SK-N-SH (cell line): ENCODE results near the gene IL37. TPM values are rescaled to one million over a fixed set of nuclear protein-coding genes. Genes with fewer than 3 reads are reported as not detected.

Experiments used
- CTCF ChIA-PET: fragments of 300-600, 350-600 bp; formaldehyde crosslinking; extraction: SDS; loops from one replicate; lab custom pipeline; 2021; lab: Yijun Ruan, JAX
- POLR2A ChIA-PET: fragments of 350-600 bp; sonication (Branson Sonifier 250); formaldehyde crosslinking; extraction: SDS; loops from one replicate; lab custom pipeline; 2020; ENCODE audit warnings: antibody characterized with exemption, inconsistent platforms; lab: Yijun Ruan, JAX
- DNase-seq: peaks from one replicate; pipeline ENCODE4 v3.0.0; 2012
- H2AFZ ChIP-seq: fragments of 200-600 bp; sonication (generic); 2 replicates; pipeline ENCODE4 v1.8.1; 2016; ENCODE audit warnings: antibody characterized with exemption, mild to moderate bottlenecking, low read depth
- H3F3A ChIP-seq: fragments of 200-600 bp; sonication (generic); replicated peaks from 2 replicates; pipeline ENCODE3; 2016; ENCODE audit warnings: antibody characterized with exemption, mild to moderate bottlenecking; ENCODE audit not compliant: insufficient read depth
- H3K27ac ChIP-seq, 2 experiments: fragments of 200-500 bp in 1 of 2; fragments of 200-600 bp in 1 of 2; sonication (Bioruptor generic) in 1 of 2; sonication (generic), shearing (Covaris generic) in 1 of 2; 2 replicates each; pipeline versions ENCODE4 v1.5.1 to v1.6.1; 2014 to 2016; ENCODE audit warnings: low read depth in 2 of 2, inconsistent platforms in 1 of 2, low read length in 1 of 2, mild to moderate bottlenecking in 1 of 2, mixed read lengths in 1 of 2
- H3K27me3 ChIP-seq: fragments of 200-600 bp; sonication (generic), shearing (Covaris generic); 2 replicates; pipeline ENCODE4 v1.6.1; 2016; ENCODE audit warnings: mixed run types; ENCODE audit not compliant: insufficient read depth
- H3K36me3 ChIP-seq, 2 experiments: fragments of 200-500 bp in 1 of 2; fragments of 200-600 bp in 1 of 2; sonication (Bioruptor generic) in 1 of 2; sonication (generic) in 1 of 2; replicated peaks in 1 of 2; 2 replicates each; pipeline versions ENCODE3 to v1.5.1; 2014 to 2016; ENCODE audit warnings: low read length in 1 of 2, mild to moderate bottlenecking in 1 of 2; ENCODE audit not compliant: insufficient read depth in 2 of 2, control insufficient read depth in 1 of 2
- H3K4me1 ChIP-seq, 2 experiments: fragments of 200-500 bp in 1 of 2; fragments of 200-600 bp in 1 of 2; sonication (Bioruptor generic) in 1 of 2; sonication (generic), shearing (Covaris generic) in 1 of 2; 2 replicates each; pipeline versions ENCODE4 v1.5.1 to v1.6.1; 2014 to 2016; ENCODE audit warnings: low read depth in 1 of 2, low read length in 1 of 2, mixed run types in 1 of 2; ENCODE audit not compliant: insufficient read depth in 2 of 2, control insufficient read depth in 1 of 2
- H3K4me2 ChIP-seq: fragments of 200-600 bp; sonication (generic), shearing (Covaris generic); 2 replicates; pipeline ENCODE4 v1.6.1; 2017; ENCODE audit warnings: mixed run types
- H3K4me3 ChIP-seq, 2 experiments: fragments of 200-500 bp in 1 of 2; fragments of 200-600 bp in 1 of 2; sonication (Bioruptor generic) in 1 of 2; sonication (generic), shearing (Covaris generic) in 1 of 2; 2 replicates each; pipeline versions ENCODE4 v1.5.1 to v1.8.1; 2014 to 2016; ENCODE audit warnings: low read depth in 2 of 2, inconsistent platforms in 1 of 2, low read length in 1 of 2, mild to moderate bottlenecking in 1 of 2, mixed read lengths in 1 of 2, moderate library complexity in 1 of 2
- H3K79me2 ChIP-seq: fragments of 200-600 bp; sonication (generic); 2 replicates; pipeline ENCODE4 v1.8.1; 2017; ENCODE audit warnings: mild to moderate bottlenecking; ENCODE audit not compliant: insufficient read depth
- H3K9ac ChIP-seq: fragments of 200-600 bp; sonication (generic); 2 replicates; pipeline ENCODE4 v1.6.1; 2017; ENCODE audit warnings: mixed run types
- H3K9me2 ChIP-seq: fragments of 200-600 bp; sonication (generic); 2 replicates; pipeline ENCODE4 v1.6.1; 2017; ENCODE audit warnings: mixed run types
- H3K9me3 ChIP-seq: fragments of 200-600 bp; sonication (generic); 2 replicates; pipeline ENCODE4 v1.6.1; 2017; ENCODE audit warnings: mixed run types, mild to moderate bottlenecking, moderate library complexity
- H4K20me1 ChIP-seq: fragments of 200-600 bp; sonication (generic); 2 replicates; pipeline ENCODE4 v1.6.1; 2017; ENCODE audit warnings: mild to moderate bottlenecking, mixed run types; ENCODE audit not compliant: insufficient read depth
- CHD2 ChIP-seq: fragments of 150-350 bp; IDR thresholded peaks from 2 replicates; pipeline ENCODE4 v1.6.1; 2018; ENCODE audit warnings: low read length; ENCODE audit not compliant: partially characterized antibody
- CTCF ChIP-seq: fragments of 200-600 bp; sonication (generic); IDR thresholded peaks from 2 replicates; pipeline ENCODE4 v1.6.1; 2017; ENCODE audit warnings: antibody characterized with exemption, mild to moderate bottlenecking, moderate library complexity
- ELF1 ChIP-seq: IDR thresholded peaks from 2 replicates; pipeline ENCODE4 v1.4.0; 2012
- EP300 ChIP-seq, 2 experiments: IDR thresholded peaks; 2 replicates each; pipeline versions ENCODE4 v1.4.0 to v1.6.1; 2012; ENCODE audit warnings: borderline replicate concordance in 1 of 2, low read depth in 1 of 2, low read length in 1 of 2
- EZH2phosphoT487 ChIP-seq: fragments of 200-600 bp; sonication (generic); IDR thresholded peaks from 2 replicates; pipeline ENCODE4 v1.6.1; 2017; ENCODE audit warnings: low read depth, mixed run types, mild to moderate bottlenecking, antibody characterized with exemption, moderate library complexity, borderline replicate concordance
- FOXJ3 ChIP-seq: sonication (generic); formaldehyde crosslinking; IDR thresholded peaks from 2 replicates; pipeline ENCODE4 v1.5.1; 2020; ENCODE audit warnings: mild to moderate bottlenecking, missing genetic modification reagents
- FOXM1 ChIP-seq: IDR thresholded peaks from 2 replicates; pipeline ENCODE4 v1.4.0; 2012; ENCODE audit warnings: low read depth, mild to moderate bottlenecking
- GATA2 ChIP-seq: sonication (generic); formaldehyde crosslinking; IDR thresholded peaks from 2 replicates; pipeline ENCODE4 v1.5.0; 2020; ENCODE audit warnings: mild to moderate bottlenecking, missing genetic modification reagents
- JUND ChIP-seq: IDR thresholded peaks from 2 replicates; pipeline ENCODE4 v1.4.0; 2012
- MAX ChIP-seq: IDR thresholded peaks from 2 replicates; pipeline ENCODE4 v1.4.0; 2012; ENCODE audit warnings: low read depth
- MXI1 ChIP-seq: IDR thresholded peaks from 2 replicates; pipeline ENCODE4 v1.6.1; 2012; ENCODE audit warnings: mild to moderate bottlenecking, low read depth, low read length, improper control_type of control experiment
- NRF1 ChIP-seq: IDR thresholded peaks from 2 replicates; pipeline ENCODE4 v1.6.1; 2012; ENCODE audit warnings: low read depth, mild to moderate bottlenecking, low read length
- POLR2AphosphoS5 ChIP-seq: IDR thresholded peaks from 2 replicates; pipeline ENCODE4 v1.6.1; 2012; ENCODE audit warnings: low read depth, low read length
- RFX5 ChIP-seq: IDR thresholded peaks from 2 replicates; pipeline ENCODE4 v1.6.1; 2012; ENCODE audit warnings: mild to moderate bottlenecking, improper control_type of control experiment, low read length
- SIN3A ChIP-seq: IDR thresholded peaks from 2 replicates; pipeline ENCODE4 v1.6.1; 2012; ENCODE audit warnings: low read depth, mild to moderate bottlenecking, low read length, moderate library complexity, borderline replicate concordance
- TAF1 ChIP-seq: IDR thresholded peaks from 2 replicates; pipeline ENCODE4 v1.6.1; 2012; ENCODE audit warnings: low read depth, mild to moderate bottlenecking, low read length, moderate library complexity, borderline replicate concordance
- TEAD4 ChIP-seq: IDR thresholded peaks from 2 replicates; pipeline ENCODE4 v1.4.0; 2012; ENCODE audit warnings: mild to moderate bottlenecking, borderline replicate concordance; ENCODE audit not compliant: insufficient read depth
- USF1 ChIP-seq: IDR thresholded peaks from 2 replicates; pipeline ENCODE4 v1.4.0; 2012; ENCODE audit warnings: low read depth, borderline replicate concordance
- ZBTB33 ChIP-seq: IDR thresholded peaks from 2 replicates; pipeline ENCODE4 v1.4.0; 2012; ENCODE audit warnings: low read depth, borderline replicate concordance
- WGBS: methylation state at CpG from one replicate; pipeline ENCODE4 v1.1.6; 2017; ENCODE audit warnings: low lambda C conversion rate; 5-methylcytosine and 5-hydroxymethylcytosine counted together
- polyA plus RNA-seq, 3 experiments: library from polyadenylated mRNA; depleted of rRNA; stranded (reverse); fragments of >200 nt; gene quantifications; 2 replicates each; pipeline ENCODE4 v1.2.3, GENCODE V29; 2012
- TF ChIP-seq, protein P1 (sequence below): fragments of 150-350 bp; IDR thresholded peaks from 2 replicates; pipeline ENCODE4 v1.6.1; 2017; ENCODE audit warnings: antibody characterized with exemption, low read length, low read depth, borderline replicate concordance

Gene IL37
- polyA plus RNA-seq, 1 of the 3 experiments (the other 2 are of a cell fraction) = not detected

- H4K20me1 ChIP-seq = no peaks in the 10 kb centered on the region
- no peak for TF ChIP-seq FOXM1
- no peak for TF ChIP-seq CHD2
- no peak for TF ChIP-seq TAF1
- TF ChIP-seq MXI1 = no peak
- no peak for TF ChIP-seq TEAD4
- TF ChIP-seq ELF1 = no peak
- no peak for TF ChIP-seq RFX5
- no peak for TF ChIP-seq USF1
- no peak for TF ChIP-seq FOXJ3
- TF ChIP-seq, all 33 proteins: peak for 0
- 13% methylated on average over 3 of the region's 3 CpGs for WGBS
- no peaks in the 10 kb centered on the region for H3F3A ChIP-seq
- ChIA-PET CTCF (interaction anchor here (1.0 to 1.1 kb wide), 3 partner anchors 10 to 42 kb away, joined by 3 to 4 read pairs (median 3); no protein-coding TSS in a partner anchor), POLR2A (no interaction called here)
- H3K9me3 ChIP-seq = no peaks in the 10 kb centered on the region
- no peak overlapping the region for H2AFZ ChIP-seq
- H3K4me2 ChIP-seq = no peak overlapping the region
- H3K4me3 ChIP-seq = no peak overlapping the region
- H3K9me2 ChIP-seq = no peaks in the 10 kb centered on the region
- H3K79me2 ChIP-seq = no peaks in the 10 kb centered on the region
- no peak overlapping the region for H3K9ac ChIP-seq
- no peak for DNase-seq
- no peak overlapping the region for H3K27ac ChIP-seq
- H3K4me1 ChIP-seq = no peaks in the 10 kb centered on the region
- H3K36me3 ChIP-seq = no peaks in the 10 kb centered on the region
- peaks cover 27% of the 10 kb centered on the region; the same call in 1 of the 2 replicates for H3K27me3 ChIP-seq
Measured at GRCh38 chr2:112916145-112916571, 5.2 kb downstream of the IL37 start.

DNA sequence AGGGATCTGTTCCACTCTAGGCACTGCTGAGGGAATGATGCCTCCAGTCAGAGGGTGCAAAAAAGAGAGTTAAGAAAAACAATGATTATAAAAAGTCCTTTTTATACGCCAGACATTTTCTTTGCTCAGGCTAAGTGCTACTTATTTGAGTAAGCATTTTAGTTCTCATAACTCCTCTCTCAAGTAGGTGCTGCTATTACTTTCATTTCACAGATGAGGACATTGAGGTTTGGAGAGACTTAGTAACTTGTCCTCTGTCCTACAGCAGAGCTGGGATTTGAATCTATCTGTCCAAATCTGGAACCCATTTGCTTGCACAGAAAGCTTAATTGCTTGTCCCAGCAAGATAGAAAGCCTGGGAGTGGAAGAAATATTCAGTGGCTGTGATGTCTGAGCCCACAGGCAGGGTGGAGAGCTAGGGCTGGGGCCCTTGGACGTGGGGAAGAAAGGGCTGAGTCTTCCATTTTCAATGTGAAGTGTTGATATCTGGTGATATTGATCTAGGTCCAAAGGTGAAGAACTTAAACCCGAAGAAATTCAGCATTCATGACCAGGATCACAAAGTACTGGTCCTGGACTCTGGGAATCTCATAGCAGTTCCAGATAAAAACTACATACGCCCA lies 5.8 kb downstream of the IL37 start:
- CTCF ChIA-PET = interaction anchor here (1.0 to 1.5 kb wide), 4 partner anchors 9 to 42 kb away, joined by 3 to 4 read pairs (median 3); no protein-coding TSS in a partner anchor
- H3F3A ChIP-seq = no peaks in the 10 kb centered on the region
- H3K79me2 ChIP-seq = no peaks in the 10 kb centered on the region
- TF ChIP-seq MAX (no peak), ELF1 (no peak), ZBTB33 (no peak), USF1 (no peak), JUND (no peak), MXI1 (no peak), CTCF (no peak), EP300 (IDR thresholded peaks at IDR 0.05; ENCODE audit: borderline replicate concordance in 1 of 2, low read depth in 1 of 2, low read length in 1 of 2) (no peak), RFX5 (no peak), EZH2phosphoT487 (no peak), TEAD4 (no peak), POLR2AphosphoS5 (no peak), GATA2 (no peak), NRF1 (no peak), SIN3A (no peak)
- TF ChIP-seq, protein P1, sequence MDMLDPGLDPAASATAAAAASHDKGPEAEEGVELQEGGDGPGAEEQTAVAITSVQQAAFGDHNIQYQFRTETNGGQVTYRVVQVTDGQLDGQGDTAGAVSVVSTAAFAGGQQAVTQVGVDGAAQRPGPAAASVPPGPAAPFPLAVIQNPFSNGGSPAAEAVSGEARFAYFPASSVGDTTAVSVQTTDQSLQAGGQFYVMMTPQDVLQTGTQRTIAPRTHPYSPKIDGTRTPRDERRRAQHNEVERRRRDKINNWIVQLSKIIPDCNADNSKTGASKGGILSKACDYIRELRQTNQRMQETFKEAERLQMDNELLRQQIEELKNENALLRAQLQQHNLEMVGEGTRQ = no peak

More for the DNA sequence above, 5.8 kb downstream of the IL37 start:
- DNase-seq = no peak
- H3K4me1 ChIP-seq = no peaks in the 10 kb centered on the region
- POLR2A ChIA-PET = no interaction called here
- peaks cover 27% of the 10 kb centered on the region; the same call in 1 of the 2 replicates for H3K27me3 ChIP-seq
- no peak overlapping the region for H3K4me2 ChIP-seq
- H3K4me3 ChIP-seq = no peak overlapping the region
- H3K9me2 ChIP-seq = no peaks in the 10 kb centered on the region
- H3K27ac ChIP-seq = no peak overlapping the region
- 5% methylated on average over 4 of the region's 4 CpGs for WGBS
- no peak overlapping the region for H3K9ac ChIP-seq
- H2AFZ ChIP-seq = no peak overlapping the region
- H3K36me3 ChIP-seq = no peaks in the 10 kb centered on the region
- no peaks in the 10 kb centered on the region for H4K20me1 ChIP-seq
- no peaks in the 10 kb centered on the region for H3K9me3 ChIP-seq
